Panc1 (cell line): ENCODE measurements around the gene EYA2. TPM values are rescaled to one million over a fixed set of nuclear protein-coding genes. Genes with fewer than 3 reads are reported as not detected.

ENCODE experiments used
- ATAC-seq: fragments of 200-7000 bp; cut with Tn5 transposase; 2 replicates; pipeline ENCODE4 v1.9.1; 2020; ENCODE audit warnings: mild to moderate bottlenecking, moderate library complexity
- BruUV-seq: library from RNA; stranded (reverse); fragments of 400-500 nt; replicated peaks from 2 replicates; lab custom pipeline; 2021; lab: Mats Ljungman, UMichigan
- CTCF ChIA-PET: fragments of 300-600 bp; sonication (Branson Sonifier 250); formaldehyde crosslinking; loops from one replicate; lab custom pipeline; 2022; ENCODE audit warnings: antibody characterized with exemption; lab: Charles Lee
- POLR2A ChIA-PET: fragments of 300-600 bp; sonication (Branson Sonifier 250); formaldehyde crosslinking; loops from one replicate; lab custom pipeline; 2022; ENCODE audit warnings: antibody characterized with exemption; lab: Charles Lee
- DNase-seq: peaks from one replicate; pipeline ENCODE4 v3.0.0-alpha.2; 2010; ENCODE audit warnings: low read depth, low spot score
- H3K27ac ChIP-seq: 2 replicates; pipeline ENCODE4 v1.5.1; 2011; ENCODE audit warnings: mild to moderate bottlenecking, low read length, inconsistent platforms
- H3K27me3 ChIP-seq: fragments of 200-500 bp; sonication (Bioruptor generic); 2 replicates; pipeline ENCODE4 v1.6.0; 2014; ENCODE audit warnings: low read length, inconsistent platforms; ENCODE audit not compliant: control insufficient read depth, insufficient read depth
- H3K36me3 ChIP-seq: fragments of 200-500 bp; sonication (Bioruptor generic); 2 replicates; pipeline ENCODE4 v1.5.1; 2014; ENCODE audit warnings: inconsistent platforms, mild to moderate bottlenecking, low read length, moderate library complexity; ENCODE audit not compliant: control insufficient read depth, insufficient read depth
- H3K4me1 ChIP-seq: 2 replicates; pipeline ENCODE4 v1.5.1; 2011; ENCODE audit warnings: inconsistent platforms, mild to moderate bottlenecking, low read length, moderate library complexity; ENCODE audit not compliant: control insufficient read depth, insufficient read depth
- H3K4me3 ChIP-seq, 2 experiments: 2 replicates each; pipeline ENCODE4 v1.5.1; 2011 to 2012; ENCODE audit warnings: low read depth in 2 of 2, low read length in 2 of 2, mild to moderate bottlenecking in 2 of 2, inconsistent platforms in 1 of 2, moderate library complexity in 1 of 2
- H3K9me3 ChIP-seq: fragments of 200-500 bp; sonication (Bioruptor generic); 2 replicates; pipeline ENCODE4 v1.5.1; 2014; ENCODE audit warnings: low read depth, mild to moderate bottlenecking, inconsistent platforms, low read length, moderate library complexity; ENCODE audit not compliant: control insufficient read depth, insufficient read depth
- CTCF ChIP-seq: fragments of 450-650 bp; IDR thresholded peaks from 2 replicates; pipeline ENCODE4 v1.5.1; 2017; ENCODE audit warnings: mild to moderate bottlenecking
- POLR2AphosphoS5 ChIP-seq: IDR thresholded peaks from 2 replicates; pipeline ENCODE4 v1.6.1; 2012; ENCODE audit warnings: mild to moderate bottlenecking, low read depth, low read length, moderate library complexity
- REST ChIP-seq, 2 experiments: IDR thresholded peaks; 2 replicates each; pipeline ENCODE4 v1.6.1; 2011 to 2012; ENCODE audit warnings: low read depth in 2 of 2, control low read depth in 1 of 2, low read length in 1 of 2, mild to moderate bottlenecking in 1 of 2, moderate library complexity in 1 of 2; ENCODE audit not compliant: insufficient read depth in 1 of 2
- SIN3A ChIP-seq: IDR thresholded peaks from 2 replicates; pipeline ENCODE4 v1.6.1; 2012; ENCODE audit warnings: low read depth, mild to moderate bottlenecking, low read length, moderate library complexity, borderline replicate concordance; ENCODE audit not compliant: insufficient read depth
- TCF7L2 ChIP-seq: IDR thresholded peaks from 2 replicates; pipeline ENCODE4 v1.6.1; 2011; ENCODE audit warnings: mild to moderate bottlenecking, low read depth, low read length, inconsistent platforms
- in situ Hi-C: cut with HindIII; loops from 2 replicates; pipeline ENCODE4 v1.10.0; 2016; ENCODE audit warnings: low sequenced_read_pairs, low pct_unique_long_range_greater_than_20kb
- intact Hi-C: fragments of 100-400 bp; cut with micrococcal nuclease; formaldehyde crosslinking; loops from one replicate; pipeline ENCODE4 v1.10.0; 2022; ENCODE audit not compliant: unreplicated experiment
- total RNA-seq: library from RNA; stranded (reverse); gene quantifications from one replicate; pipeline ENCODE4 v1.2.1, GENCODE V29; 2021; ENCODE audit not compliant: unreplicated experiment

EYA2 gene
- total RNA-seq, 1 experiment from 2014 or later = 1.9 TPM

- in situ Hi-C loops (no loop called here), intact Hi-C loops (no loop called here)
- Histone ChIP-seq H3K36me3 (no peaks in the 10 kb centered on the region), H3K27me3 (peaks cover 4% of the 10 kb centered on the region; the same call in 1 of the 2 replicates), H3K4me3 (no peak overlapping the region), H3K4me1 (no peaks in the 10 kb centered on the region), H3K9me3 (no peaks in the 10 kb centered on the region), H3K27ac (no peak overlapping the region)
- ATAC-seq (no peak), DNase-seq (no peak)
- CTCF ChIA-PET = interaction anchor here (0.6 to 0.7 kb wide), 3 partner anchors 147 to 264 kb away, joined by 3 to 6 read pairs (median 5); no protein-coding TSS in a partner anchor
- TF ChIP-seq TCF7L2 = no peak
- TF ChIP-seq CTCF = no peak
- no peak for TF ChIP-seq REST (IDR thresholded peaks at IDR 0.05; ENCODE audit: insufficient read depth in 1 of 2, low read depth in 2 of 2, low read length in 1 of 2)
- no peak for TF ChIP-seq SIN3A
- TF ChIP-seq POLR2AphosphoS5 = no peak
- no TSS peak for BruUV-seq
- POLR2A ChIA-PET = interaction anchor here (0.6 kb wide), 1 partner anchor 9 kb away, joined by 9 read pairs; no protein-coding TSS in a partner anchor
These were observed 125.6 kb downstream of the EYA2 start for GRCh38 chr20:47020231-47020630.

- TF ChIP-seq CTCF (no peak), REST (IDR thresholded peaks at IDR 0.05; ENCODE audit: insufficient read depth in 1 of 2, low read depth in 2 of 2, low read length in 1 of 2) (no peak)
- H3K4me1 ChIP-seq = no peaks in the 10 kb centered on the region
- no peak overlapping the region for H3K4me3 ChIP-seq
- DNase-seq = no peak
- intact Hi-C loops = no loop called here
- H3K27me3 ChIP-seq = no peaks in the 10 kb centered on the region
- POLR2A ChIA-PET = no interaction called here
- in situ Hi-C loops = no loop called here
- ATAC-seq = no peak
- no peak overlapping the region for H3K27ac ChIP-seq
- no peaks in the 10 kb centered on the region for H3K36me3 ChIP-seq
- CTCF ChIA-PET = no interaction called here
- BruUV-seq = no TSS peak
- no peaks in the 10 kb centered on the region for H3K9me3 ChIP-seq
These were observed 127.2 kb downstream of the EYA2 start for GRCh38 chr20:47021850-47022249.
